Neutrophil (primary cell): ENCODE data around the gene SLC11A1.

Experiments used
- H3K27ac ChIP-seq: fragments of 200-600 bp; sonication (generic); 2 replicates; pipeline ENCODE4 v1.5.1; 2016; ENCODE audit warnings: mild to moderate bottlenecking, moderate library complexity
- H3K27me3 ChIP-seq: fragments of 200-600 bp; sonication (generic); 2 replicates; pipeline ENCODE4 v1.6.0; 2016; ENCODE audit warnings: mild to moderate bottlenecking
- H3K36me3 ChIP-seq: fragments of 200-600 bp; sonication (generic); 2 replicates; pipeline ENCODE4 v1.5.1; 2017
- H3K4me1 ChIP-seq, 2 experiments: fragments of 200-600 bp in 1 of 2; sonication (generic) in 1 of 2; 1 replicate in 1 of 2; 2 replicates in 1 of 2; pipeline versions ENCODE4 v1.5.1 to v1.6.1; 2013 to 2016; ENCODE audit warnings: low read depth in 1 of 2, low read length in 1 of 2, mild to moderate bottlenecking in 1 of 2, moderate library complexity in 1 of 2; ENCODE audit not compliant: control insufficient read depth in 1 of 2, insufficient read depth in 1 of 2
- H3K4me3 ChIP-seq, 2 experiments: fragments of 200-600 bp in 1 of 2; sonication (generic) in 1 of 2; 1 replicate in 1 of 2; 2 replicates in 1 of 2; pipeline ENCODE4 v1.5.1; 2013 to 2016; ENCODE audit warnings: low read depth in 1 of 2, low read length in 1 of 2, mild to moderate bottlenecking in 1 of 2, moderate library complexity in 1 of 2
- H3K9me3 ChIP-seq: fragments of 200-600 bp; sonication (generic); 2 replicates; pipeline ENCODE4 v1.5.1; 2016
- CTCF ChIP-seq: fragments of 200-600 bp; sonication (generic); IDR thresholded peaks from 2 replicates; pipeline ENCODE4 v1.5.1; 2016; ENCODE audit warnings: antibody characterized with exemption

The SLC11A1 gene

GRCh38 chr2:218345491-218346236 lies 36.4 kb upstream of the SLC11A1 start:
- Histone ChIP-seq H3K4me1 (no peaks in the 10 kb centered on the region), H3K27ac (no peak overlapping the region), H3K27me3 (no peaks in the 10 kb centered on the region), H3K36me3 (no peaks in the 10 kb centered on the region), H3K9me3 (no peaks in the 10 kb centered on the region), H3K4me3 (no peak overlapping the region)
- TF ChIP-seq CTCF, result no peak

GRCh38 chr2:218347172-218347571 lies 34.9 kb upstream of the SLC11A1 start:
- H3K27ac ChIP-seq, result no peak overlapping the region

GRCh38 chr2:218354045-218354444 lies 28.0 kb upstream of the SLC11A1 start:
- Histone ChIP-seq H3K36me3 (no peaks in the 10 kb centered on the region), H3K9me3 (no peaks in the 10 kb centered on the region), H3K27ac (no peak overlapping the region), H3K4me1 (peaks cover 12 to 13% of the 10 kb centered on the region in 2 experiments), H3K4me3 (no peak overlapping the region), H3K27me3 (no peaks in the 10 kb centered on the region)
- TF ChIP-seq CTCF, result no peak

More at GRCh38 chr2:218347172-218347571, 34.9 kb upstream of the SLC11A1 start:
- H3K4me1 ChIP-seq, result no peaks in the 10 kb centered on the region
- no peaks in the 10 kb centered on the region for H3K27me3 ChIP-seq
- no peaks in the 10 kb centered on the region for H3K36me3 ChIP-seq
- TF ChIP-seq CTCF, result no peak
- no peak overlapping the region for H3K4me3 ChIP-seq
- no peaks in the 10 kb centered on the region for H3K9me3 ChIP-seq

- Histone ChIP-seq H3K4me3 (no peak overlapping the region), H3K9me3 (no peaks in the 10 kb centered on the region), H3K36me3 (no peaks in the 10 kb centered on the region), H3K27me3 (no peaks in the 10 kb centered on the region), H3K27ac (no peak overlapping the region), H3K4me1 (peaks cover 19 to 20% of the 10 kb centered on the region in 2 experiments)
- TF ChIP-seq CTCF, result no peak
These were observed 27.1 kb upstream of the SLC11A1 start for GRCh38 chr2:218354850-218355443.

GRCh38 chr2:218357236-218358177 lies 24.6 kb upstream of the SLC11A1 start:
- H3K9me3 ChIP-seq, result no peaks in the 10 kb centered on the region
- H3K27ac ChIP-seq, result peak overlapping the region; percentile 65
- peaks cover 40 to 46% of the 10 kb centered on the region in 2 experiments for H3K4me1 ChIP-seq
- H3K27me3 ChIP-seq, result no peaks in the 10 kb centered on the region
- no peak overlapping the region for H3K4me3 ChIP-seq
- H3K36me3 ChIP-seq, result no peaks in the 10 kb centered on the region
- no peak for TF ChIP-seq CTCF
